Hepatocyte (in vitro differentiated cells): ENCODE data around the gene IL1R1.

Experiments
- EZH2 ChIP-seq: fragments of 200-600 bp; sonication (generic); IDR thresholded peaks from 2 replicates; pipeline ENCODE4 v1.6.1; 2016; ENCODE audit warnings: antibody characterized with exemption, mild to moderate bottlenecking, borderline replicate concordance
- EZH2phosphoT487 ChIP-seq: fragments of 200-600 bp; sonication (generic); IDR thresholded peaks from one replicate; pipeline ENCODE4 v1.6.1; 2018; ENCODE audit warnings: antibody characterized with exemption, mild to moderate bottlenecking, low read depth, moderate library complexity; ENCODE audit not compliant: unreplicated experiment, severe bottlenecking
- TF ChIP-seq, protein P1 (sequence below): fragments of 200-600 bp; sonication (generic); IDR thresholded peaks from 2 replicates; pipeline ENCODE4 v1.5.1; 2016; ENCODE audit warnings: antibody characterized with exemption, mild to moderate bottlenecking; ENCODE audit not compliant: poor library complexity

GRCh38 chr2:102177814-102178478 lies 35.4 kb downstream of the IL1R1 start:
- TF ChIP-seq, protein P1, sequence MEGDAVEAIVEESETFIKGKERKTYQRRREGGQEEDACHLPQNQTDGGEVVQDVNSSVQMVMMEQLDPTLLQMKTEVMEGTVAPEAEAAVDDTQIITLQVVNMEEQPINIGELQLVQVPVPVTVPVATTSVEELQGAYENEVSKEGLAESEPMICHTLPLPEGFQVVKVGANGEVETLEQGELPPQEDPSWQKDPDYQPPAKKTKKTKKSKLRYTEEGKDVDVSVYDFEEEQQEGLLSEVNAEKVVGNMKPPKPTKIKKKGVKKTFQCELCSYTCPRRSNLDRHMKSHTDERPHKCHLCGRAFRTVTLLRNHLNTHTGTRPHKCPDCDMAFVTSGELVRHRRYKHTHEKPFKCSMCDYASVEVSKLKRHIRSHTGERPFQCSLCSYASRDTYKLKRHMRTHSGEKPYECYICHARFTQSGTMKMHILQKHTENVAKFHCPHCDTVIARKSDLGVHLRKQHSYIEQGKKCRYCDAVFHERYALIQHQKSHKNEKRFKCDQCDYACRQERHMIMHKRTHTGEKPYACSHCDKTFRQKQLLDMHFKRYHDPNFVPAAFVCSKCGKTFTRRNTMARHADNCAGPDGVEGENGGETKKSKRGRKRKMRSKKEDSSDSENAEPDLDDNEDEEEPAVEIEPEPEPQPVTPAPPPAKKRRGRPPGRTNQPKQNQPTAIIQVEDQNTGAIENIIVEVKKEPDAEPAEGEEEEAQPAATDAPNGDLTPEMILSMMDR: no peak
- no peak for TF ChIP-seq EZH2
- TF ChIP-seq EZH2phosphoT487: no peak
